ENCODE results near the gene PTPRM. TPM values are rescaled to one million over a fixed set of nuclear protein-coding genes. Genes with fewer than 3 reads are reported as not detected.

PTPRM gene
- total and polyA plus RNA-seq, 2 donors (not counting 3 experiments of a cell fraction or from before 2014, with no cell fraction given) = 37.4 to 43.7 TPM

GRCh38 chr18:8396254-8396653 lies 829.1 kb downstream of the PTPRM start:
- ChIA-PET CTCF (no interaction called here), POLR2A (no interaction called here)
- TF ChIP-seq GATA2 (IDR thresholded peaks at IDR 0.05; ENCODE audit: insufficient read depth, insufficient read length, low read depth, low read length) (no peak), MAX (IDR thresholded peaks at IDR 0.05; ENCODE audit: insufficient read depth, insufficient read length) (no peak), FOS (IDR thresholded peaks at IDR 0.05; ENCODE audit: borderline replicate concordance, insufficient read depth, low read length) (no peak)
- H3K27me3 ChIP-seq (ENCODE audit: control insufficient read depth in 2 of 2, insufficient read depth in 2 of 2, low read length in 2 of 2) = no peaks in the 10 kb centered on the region
- FAIRE-seq (no peak), DNase-seq (ENCODE audit: low read depth, low spot score) (no peak)
- H3K4me1 ChIP-seq (ENCODE audit: control insufficient read depth, extremely low read depth, insufficient read depth, low read length) = peaks cover under 1% of the 10 kb centered on the region
- H3K9me1 ChIP-seq (replicated peaks; ENCODE audit: control insufficient read depth, extremely low read depth, insufficient read depth, low read length) = no peaks in the 10 kb centered on the region
- no TSS peak for BruUV-seq (replicated peaks)
- no peaks in the 10 kb centered on the region for H3K79me2 ChIP-seq (ENCODE audit: control insufficient read depth, insufficient read depth, low read length)
- no peaks in the 10 kb centered on the region for H3K36me3 ChIP-seq (ENCODE audit: control insufficient read depth in 2 of 2, extremely low read depth in 1 of 2, insufficient read depth in 2 of 2, low read length in 2 of 2)
- intact Hi-C loops (cut with micrococcal nuclease) (no loop called here), dilution Hi-C loops (cut with MboI; ENCODE audit: extremely low pct_ligation_motif_present, low sequenced_read_pairs) (no loop called here)
- no peak overlapping the region for H3K9ac ChIP-seq (replicated peaks; ENCODE audit: extremely low read depth, insufficient read depth, low read length)
- H3K27ac ChIP-seq (ENCODE audit: insufficient read depth, low read depth, low read length) = no peak overlapping the region
- no peak overlapping the region for H3K4me3 ChIP-seq (replicated peaks in 1 of 3; ENCODE audit: insufficient read depth in 1 of 3, low read depth in 1 of 3, low read length in 3 of 3)
- no peaks in the 10 kb centered on the region for H4K20me1 ChIP-seq (replicated peaks; ENCODE audit: control insufficient read depth, extremely low read depth, insufficient read depth, low read length)
- no peak overlapping the region for H2AFZ ChIP-seq (ENCODE audit: low read depth, low read length)
- H3K4me2 ChIP-seq (ENCODE audit: insufficient read depth, low read length) = no peak overlapping the region
- no peaks in the 10 kb centered on the region for H3K9me3 ChIP-seq (replicated peaks; ENCODE audit: control insufficient read depth, insufficient read depth, low read length)

GRCh38 chr18:8397034-8397433 lies 829.9 kb downstream of the PTPRM start:
- H4K20me1 ChIP-seq (replicated peaks; ENCODE audit: control insufficient read depth, extremely low read depth, insufficient read depth, low read length) = no peaks in the 10 kb centered on the region
- no peak overlapping the region for H2AFZ ChIP-seq (ENCODE audit: low read depth, low read length)
- no peak overlapping the region for H3K27ac ChIP-seq (ENCODE audit: insufficient read depth, low read depth, low read length)
- no peak overlapping the region for H3K4me3 ChIP-seq (replicated peaks in 1 of 3; ENCODE audit: insufficient read depth in 1 of 3, low read depth in 1 of 3, low read length in 3 of 3)
- H3K36me3 ChIP-seq (ENCODE audit: control insufficient read depth in 2 of 2, extremely low read depth in 1 of 2, insufficient read depth in 2 of 2, low read length in 2 of 2) = no peaks in the 10 kb centered on the region
- H3K4me2 ChIP-seq (ENCODE audit: insufficient read depth, low read length) = no peak overlapping the region
- intact Hi-C loops (cut with micrococcal nuclease) = no loop called here
- H3K9ac ChIP-seq (replicated peaks; ENCODE audit: extremely low read depth, insufficient read depth, low read length) = no peak overlapping the region
- no peaks in the 10 kb centered on the region for H3K9me1 ChIP-seq (replicated peaks; ENCODE audit: control insufficient read depth, extremely low read depth, insufficient read depth, low read length)
- dilution Hi-C loops (cut with MboI; ENCODE audit: extremely low pct_ligation_motif_present, low sequenced_read_pairs) = no loop called here
- H3K27me3 ChIP-seq (ENCODE audit: control insufficient read depth in 2 of 2, insufficient read depth in 2 of 2, low read length in 2 of 2) = no peaks in the 10 kb centered on the region
- ChIA-PET POLR2A (no interaction called here), CTCF (no interaction called here)
- DNase-seq (ENCODE audit: low read depth, low spot score) (no peak), FAIRE-seq (no peak)
- H3K9me3 ChIP-seq (replicated peaks; ENCODE audit: control insufficient read depth, insufficient read depth, low read length) = no peaks in the 10 kb centered on the region
- H3K4me1 ChIP-seq (ENCODE audit: control insufficient read depth, extremely low read depth, insufficient read depth, low read length) = no peaks in the 10 kb centered on the region
- no peaks in the 10 kb centered on the region for H3K79me2 ChIP-seq (ENCODE audit: control insufficient read depth, insufficient read depth, low read length)
- TF ChIP-seq CTCF (IDR thresholded peaks at IDR 0.05; ENCODE audit: extremely low read depth in 1 of 2, insufficient read depth in 1 of 2, low read depth in 1 of 2, low read length in 2 of 2) (no peak), FOS (IDR thresholded peaks at IDR 0.05; ENCODE audit: borderline replicate concordance, insufficient read depth, low read length) (no peak), GATA2 (IDR thresholded peaks at IDR 0.05; ENCODE audit: insufficient read depth, insufficient read length, low read depth, low read length) (no peak), POLR2AphosphoS5 (IDR thresholded peaks at IDR 0.05; ENCODE audit: insufficient read depth, low read depth, low read length) (no peak), EZH2 (IDR thresholded peaks at IDR 0.05; ENCODE audit: borderline replicate concordance, low read depth, low read length, severe bottlenecking) (no peak), POLR2A (IDR thresholded peaks at IDR 0.05; ENCODE audit: low read depth, low read length) (no peak), MYC (IDR thresholded peaks at IDR 0.05; ENCODE audit: low read depth, low read length) (no peak), MAX (IDR thresholded peaks at IDR 0.05; ENCODE audit: insufficient read depth, insufficient read length) (no peak), JUN (IDR thresholded peaks at IDR 0.05; ENCODE audit: borderline replicate concordance, insufficient read depth, insufficient read length, low read depth) (no peak)
- BruUV-seq (replicated peaks) = no TSS peak

Data from endothelial cell of umbilical vein (primary cell).